ENCODE results near the gene NADK.
"Not testable (repeated sequence)": the region's sequence is repeated elsewhere in the genome, so short reads cannot be mapped to it uniquely, and the experiment has no call there.

DNA sequence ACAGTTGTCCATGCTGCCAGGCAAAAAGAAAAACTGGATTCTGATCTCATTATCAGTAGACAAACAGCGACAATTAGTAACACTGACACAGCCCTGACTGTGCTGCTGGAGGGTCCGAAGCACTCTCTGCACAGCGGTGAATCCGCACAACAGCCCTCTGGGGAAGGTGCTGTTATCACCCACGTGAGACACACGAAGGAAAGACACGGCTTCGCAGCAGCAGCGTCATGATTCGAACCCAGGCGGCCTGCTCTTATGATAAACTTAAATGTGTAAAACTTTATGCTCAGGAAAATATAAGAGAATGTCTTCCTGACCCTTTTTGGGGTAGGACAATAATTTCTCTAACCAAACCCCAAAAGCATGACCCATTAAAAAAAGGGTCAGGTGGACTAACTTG is 35.7 kb downstream of the NADK start:
- TF ChIP-seq POLR2A, CTCF (IDR thresholded peaks at IDR 0.05): not testable (repeated sequence)
